NCI-H510A treated with DMSO at 0.1 percent for 48 hours (cell line): ENCODE measurements around the gene DPP10.
A peak's percentile ranks its signal among the peaks of the same experiment; 100 is the strongest.
"Not testable (repeated sequence)": the region's sequence is repeated elsewhere in the genome, so short reads cannot be mapped to it uniquely, and the experiment has no call there.

Experiments
- DNase-seq: peaks from one replicate; lab custom pipeline; 2025; lab: John Stamatoyannopoulos, UW

Gene DPP10

DNA sequence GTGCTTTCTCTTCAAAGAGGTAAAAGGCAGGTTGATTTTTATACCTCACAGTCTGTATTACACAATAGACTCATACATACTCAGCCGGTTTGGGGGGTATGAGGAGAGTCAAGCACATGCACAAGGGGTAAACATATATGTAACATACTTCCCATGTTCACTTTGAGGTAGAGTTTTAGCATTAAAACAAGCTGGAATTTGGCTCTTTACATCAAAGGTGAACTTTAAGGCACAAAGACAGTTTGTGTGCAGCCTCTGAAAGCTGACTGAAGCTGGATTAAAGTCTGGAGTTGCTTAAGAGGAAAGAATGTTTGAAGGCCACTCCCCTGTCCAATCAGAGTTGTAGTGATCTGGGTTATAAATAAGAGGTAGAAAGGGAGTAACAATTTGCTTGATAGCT lies 282.0 kb downstream of the DPP10 start:
- DNase-seq = no peak

DNA sequence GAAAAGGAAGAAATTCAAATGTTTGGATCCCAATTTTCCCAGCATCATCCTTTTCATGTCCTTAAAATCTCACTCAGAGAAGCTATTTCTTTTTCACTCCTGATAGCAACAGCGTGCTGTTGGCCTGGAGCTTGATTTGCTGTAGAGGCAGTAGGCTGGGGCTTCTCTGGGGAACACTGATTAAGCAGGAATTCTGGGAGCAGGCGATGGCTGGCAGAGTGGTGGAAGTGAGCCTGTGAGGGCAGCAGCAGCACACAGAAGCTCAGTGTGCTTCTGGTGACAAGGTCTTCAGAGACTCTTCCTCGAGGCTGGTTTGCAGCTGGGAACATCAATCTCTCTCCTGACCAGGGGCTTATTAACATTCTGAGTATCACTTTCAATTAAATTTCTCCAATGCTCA lies 284.6 kb downstream of the DPP10 start:
- DNase-seq = no peak

DNA sequence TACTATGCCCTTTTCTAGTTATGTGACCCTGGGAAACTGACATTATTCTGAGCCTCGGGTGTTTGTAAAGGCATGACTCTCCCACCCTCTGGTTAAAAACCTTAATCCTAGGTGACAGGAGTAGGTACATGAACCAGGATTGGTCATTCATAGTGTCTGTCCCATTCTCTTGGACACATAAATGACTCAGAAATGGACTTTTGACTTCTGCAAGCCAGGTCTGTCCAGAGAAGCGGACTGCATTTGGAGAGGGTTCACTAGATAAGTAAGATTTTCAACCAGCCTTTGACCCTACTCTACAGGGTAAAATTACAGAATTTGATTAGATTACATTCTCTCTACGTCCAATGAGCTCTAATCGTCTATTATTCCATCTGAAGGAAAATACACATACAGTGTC lies 285.9 kb downstream of the DPP10 start:
- no peak for DNase-seq

DNA sequence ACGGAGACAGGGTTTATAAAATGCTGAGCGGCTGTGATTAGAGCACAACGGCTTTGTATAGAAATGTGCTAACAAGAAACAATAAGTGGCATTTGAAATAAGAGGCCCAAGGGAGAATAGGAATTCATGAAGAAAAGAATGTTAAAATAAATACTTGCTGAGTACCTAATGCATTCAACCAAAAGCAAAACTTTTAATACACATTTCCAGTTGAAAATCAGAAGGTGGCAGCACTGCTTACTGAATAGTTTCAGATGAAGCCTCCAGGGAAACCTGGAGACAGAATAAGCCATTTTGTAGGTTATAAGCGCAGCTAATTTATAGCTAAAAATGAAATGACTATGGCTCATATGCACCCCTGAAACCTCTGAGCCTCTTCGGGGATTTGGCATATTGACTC lies 286.6 kb downstream of the DPP10 start:
- DNase-seq = peak; percentile 47

DNA sequence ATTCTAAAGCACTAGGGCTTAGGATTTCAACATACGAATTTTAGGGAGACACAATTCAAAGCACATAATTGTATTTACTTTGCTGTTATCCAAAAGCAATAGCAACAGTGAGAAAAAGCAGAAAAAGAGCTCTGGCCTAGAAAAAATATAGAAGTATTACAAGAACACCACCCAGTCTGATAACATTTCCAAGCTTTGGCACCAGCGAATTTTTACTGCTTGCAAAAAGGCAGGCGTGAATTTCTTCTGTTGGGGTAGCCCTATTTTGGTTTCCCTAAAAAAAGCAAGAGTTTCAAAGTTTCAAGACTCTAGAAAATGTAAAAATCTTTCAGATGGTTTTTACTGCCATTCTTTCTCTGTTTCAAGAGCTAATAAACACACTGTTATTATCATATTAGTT lies 292.7 kb downstream of the DPP10 start:
- no peak for DNase-seq

DNA sequence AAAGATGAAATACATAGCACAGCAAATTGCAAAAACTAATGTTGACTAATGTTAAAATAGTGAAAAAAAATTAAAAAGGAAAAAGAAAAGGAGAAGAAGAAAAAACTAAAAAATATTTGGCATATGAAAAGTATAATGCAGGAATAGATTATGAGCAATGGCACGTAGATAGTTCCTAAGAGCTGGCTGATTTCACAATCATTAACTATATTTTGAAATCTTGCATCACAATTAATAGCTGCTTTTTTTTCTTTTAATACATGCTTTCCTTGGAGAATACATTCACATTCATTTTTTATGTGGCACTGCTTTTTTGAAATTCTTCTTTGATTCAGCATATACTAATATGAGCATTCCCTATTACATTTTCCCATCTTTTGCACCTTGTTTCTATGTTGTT lies 299.8 kb downstream of the DPP10 start:
- no peak for DNase-seq

DNA sequence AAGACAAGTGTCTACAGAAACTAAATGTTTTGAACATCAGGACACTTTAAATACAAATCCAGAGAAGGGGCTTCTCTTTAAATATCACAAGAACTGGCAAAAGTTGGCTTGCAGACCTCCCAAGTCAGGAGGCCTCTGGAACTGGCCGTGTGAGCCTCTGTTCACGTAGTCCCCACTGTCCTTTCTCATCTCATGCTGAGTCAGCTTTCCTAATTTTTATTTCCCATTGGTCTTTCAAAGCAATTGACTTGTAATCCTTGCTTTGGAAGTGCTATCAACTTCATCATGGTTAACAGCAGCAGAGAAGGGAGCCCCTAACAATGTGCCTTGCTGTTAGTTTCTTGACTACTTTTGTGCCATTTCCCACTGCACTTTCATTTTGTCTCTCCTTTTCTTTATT lies 303.3 kb downstream of the DPP10 start:
- no peak for DNase-seq

DNA sequence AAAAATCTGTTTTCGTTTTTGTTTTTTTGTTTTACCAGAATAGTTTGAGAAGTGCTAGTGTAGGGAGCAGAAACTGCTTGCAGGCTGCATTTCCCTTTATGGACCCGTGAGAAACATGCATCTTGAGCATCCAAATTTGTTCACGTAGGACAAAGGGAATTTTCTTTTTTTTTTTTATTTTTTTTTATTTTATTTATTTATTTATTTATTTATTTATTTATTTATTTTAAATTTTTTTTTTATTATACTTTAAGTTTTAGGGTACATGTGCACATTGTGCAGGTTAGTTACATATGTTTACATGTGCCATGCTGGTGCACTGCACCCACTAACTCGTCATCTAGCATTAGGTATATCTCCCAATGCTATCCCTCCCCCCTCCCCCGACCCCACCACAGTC lies 305.7 kb downstream of the DPP10 start:
- DNase-seq = not testable (repeated sequence)

DNA sequence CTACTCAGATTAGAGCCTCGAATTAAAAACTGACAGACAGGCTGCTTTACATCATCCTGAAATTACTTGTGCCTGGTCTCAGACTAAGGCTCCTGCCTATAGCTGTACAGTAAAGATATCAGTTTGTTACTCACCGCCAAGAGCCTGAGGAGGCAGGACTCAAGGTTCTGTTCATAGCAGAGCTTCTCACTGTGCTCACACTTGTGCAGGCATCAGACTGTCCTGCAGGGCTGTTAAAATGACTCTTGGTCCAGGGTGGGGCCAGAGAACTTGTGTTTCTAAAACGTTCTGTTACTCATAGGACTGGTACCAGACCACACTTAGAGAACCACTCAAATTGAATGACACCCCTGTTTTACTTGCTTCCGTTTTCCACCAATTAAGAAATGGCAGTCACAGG lies 310.0 kb downstream of the DPP10 start:
- DNase-seq = no peak

DNA sequence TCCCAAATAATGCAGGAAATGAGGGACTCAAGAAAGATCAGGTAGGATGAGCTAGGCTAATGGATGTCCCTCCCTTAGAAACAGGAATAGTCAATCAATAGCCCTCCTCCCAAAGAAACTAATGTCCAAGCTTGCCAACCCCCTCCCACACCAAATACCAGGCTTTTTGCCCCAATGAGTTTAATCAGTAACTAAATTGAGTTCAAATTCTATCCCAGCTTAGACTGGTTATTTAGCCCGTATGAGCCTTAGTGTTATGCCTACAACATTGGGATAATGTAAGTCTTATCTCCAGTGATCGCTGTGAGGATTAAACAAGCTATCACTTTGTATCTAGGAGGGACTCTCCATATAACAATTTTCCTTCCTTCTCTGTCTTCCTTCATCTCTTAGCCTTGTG lies 310.7 kb downstream of the DPP10 start:
- no peak for DNase-seq

DNA sequence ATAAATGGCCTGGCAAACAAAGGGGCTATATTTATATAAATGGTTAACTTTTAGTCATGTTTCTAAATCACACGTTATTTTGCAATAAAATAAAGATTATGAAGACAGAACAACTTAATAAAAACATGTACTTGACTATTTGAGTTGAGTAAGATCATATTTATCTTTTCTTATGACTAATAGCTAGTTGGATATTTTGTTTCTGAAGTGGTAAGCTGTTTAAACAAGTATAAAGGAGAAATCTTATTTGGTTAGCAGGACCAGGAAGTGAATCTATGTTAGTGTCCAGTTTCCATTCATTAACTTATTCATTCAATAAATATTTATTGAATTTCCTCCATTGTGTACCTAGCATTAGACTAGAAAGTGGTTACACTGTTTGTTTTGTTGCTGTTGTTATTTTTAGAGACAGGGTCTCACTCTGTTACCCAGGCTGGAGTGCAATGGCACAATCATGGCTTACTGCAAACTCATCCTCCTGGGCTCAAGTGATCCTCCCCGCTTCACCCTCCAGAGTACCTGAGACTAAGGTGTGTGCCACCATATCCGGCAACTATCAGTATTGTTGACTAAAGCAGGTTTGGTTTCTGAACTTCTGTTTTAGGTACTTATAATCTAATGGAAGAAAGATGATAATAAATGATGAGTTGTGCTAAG lies 312.6 kb downstream of the DPP10 start:
- DNase-seq = peak; percentile 97

DNA sequence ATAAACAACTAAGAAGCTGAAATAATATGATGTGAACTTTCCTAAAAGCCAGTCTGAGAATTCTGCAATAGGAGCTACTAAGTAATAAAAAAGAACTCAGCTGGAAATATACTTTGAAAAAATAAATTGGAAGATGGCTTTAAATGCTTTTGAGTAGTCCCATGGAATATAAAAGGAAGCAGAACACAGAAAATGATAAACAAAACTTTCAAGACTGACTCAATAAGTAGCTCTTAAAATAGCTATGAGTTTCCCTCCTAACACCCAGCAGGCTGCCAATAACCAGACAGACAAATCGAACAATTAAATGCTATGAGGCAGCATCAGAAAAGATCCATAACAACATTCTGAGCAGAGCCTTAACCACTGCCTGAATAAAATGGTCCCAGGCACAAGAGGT lies 319.9 kb downstream of the DPP10 start:
- no peak for DNase-seq

DNA sequence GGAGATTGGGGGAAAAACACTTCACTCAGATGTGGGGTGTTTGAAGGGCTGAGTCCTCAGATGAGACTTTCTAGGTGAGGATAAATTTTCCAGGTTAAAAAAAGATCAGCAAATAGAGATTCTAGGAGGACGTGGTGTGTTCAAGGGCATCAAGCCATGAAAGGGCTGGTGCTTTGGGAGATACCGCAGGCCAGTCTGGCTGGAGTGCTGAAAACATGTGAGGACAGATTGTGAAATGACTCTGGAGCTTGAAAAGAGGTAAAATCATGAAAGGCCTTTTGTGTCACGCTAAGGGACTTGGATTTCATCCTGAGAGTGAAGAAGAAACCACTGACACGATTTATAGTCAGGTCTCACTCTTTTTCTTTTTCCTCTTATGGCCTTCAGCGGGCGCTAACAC lies 320.5 kb downstream of the DPP10 start:
- DNase-seq = no peak

DNA sequence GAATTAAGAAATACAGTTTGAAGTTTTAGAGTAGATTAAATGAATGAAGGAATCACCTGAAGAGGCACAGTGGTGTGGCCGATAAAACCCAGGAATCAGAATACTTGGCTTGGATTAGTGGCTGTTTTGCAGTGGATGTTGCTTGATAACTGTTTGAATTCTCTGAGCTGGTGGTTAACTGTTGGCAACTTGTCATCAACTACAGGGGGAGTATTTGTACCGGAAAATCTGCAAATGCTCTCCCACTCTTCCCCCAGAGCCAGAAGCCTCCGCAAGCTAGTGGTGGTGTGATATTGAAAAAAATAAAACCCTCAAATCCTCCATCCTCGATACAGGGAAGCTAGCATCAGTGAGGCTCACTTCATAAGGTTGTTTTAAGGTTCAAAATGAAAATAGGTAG lies 326.7 kb downstream of the DPP10 start:
- no peak for DNase-seq

DNA sequence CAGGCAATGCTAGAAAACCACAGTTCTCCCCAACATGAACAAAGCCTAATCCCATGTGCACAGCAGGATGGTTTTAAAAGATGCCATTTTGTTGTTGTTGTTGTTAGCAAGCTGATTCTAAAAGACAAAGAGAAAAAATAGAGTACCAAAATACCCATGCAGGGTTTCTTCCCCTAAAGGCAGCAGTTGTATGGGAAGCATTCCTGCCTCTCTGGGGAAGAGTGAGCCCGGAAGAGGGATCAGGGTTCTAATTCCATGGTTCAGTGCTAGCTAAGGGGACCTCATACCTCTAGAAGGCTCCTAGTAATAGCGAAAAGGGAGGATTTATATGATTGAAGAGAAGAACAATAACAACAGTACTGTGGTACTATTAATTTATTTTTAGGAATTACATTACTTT lies 327.6 kb downstream of the DPP10 start:
- DNase-seq = no peak

DNA sequence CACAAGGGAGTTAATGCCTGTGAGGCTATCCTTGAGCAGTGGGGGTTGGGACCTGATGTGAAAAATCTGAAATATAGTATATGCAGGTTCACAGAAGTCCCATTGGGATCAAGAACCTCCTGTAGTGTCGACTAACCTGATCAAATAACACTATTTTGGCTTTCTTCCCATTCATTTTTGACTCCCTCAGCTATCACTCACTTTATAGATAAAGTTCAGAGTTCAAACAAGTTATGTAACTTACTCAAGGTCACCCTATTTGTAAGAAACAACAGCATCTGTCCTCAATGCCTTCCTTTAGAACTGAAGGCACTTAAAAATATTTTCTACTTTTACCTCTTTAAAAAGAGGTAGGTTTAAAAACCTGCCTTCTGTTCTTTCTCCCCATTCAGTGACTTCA lies 341.6 kb downstream of the DPP10 start:
- no peak for DNase-seq

DNA sequence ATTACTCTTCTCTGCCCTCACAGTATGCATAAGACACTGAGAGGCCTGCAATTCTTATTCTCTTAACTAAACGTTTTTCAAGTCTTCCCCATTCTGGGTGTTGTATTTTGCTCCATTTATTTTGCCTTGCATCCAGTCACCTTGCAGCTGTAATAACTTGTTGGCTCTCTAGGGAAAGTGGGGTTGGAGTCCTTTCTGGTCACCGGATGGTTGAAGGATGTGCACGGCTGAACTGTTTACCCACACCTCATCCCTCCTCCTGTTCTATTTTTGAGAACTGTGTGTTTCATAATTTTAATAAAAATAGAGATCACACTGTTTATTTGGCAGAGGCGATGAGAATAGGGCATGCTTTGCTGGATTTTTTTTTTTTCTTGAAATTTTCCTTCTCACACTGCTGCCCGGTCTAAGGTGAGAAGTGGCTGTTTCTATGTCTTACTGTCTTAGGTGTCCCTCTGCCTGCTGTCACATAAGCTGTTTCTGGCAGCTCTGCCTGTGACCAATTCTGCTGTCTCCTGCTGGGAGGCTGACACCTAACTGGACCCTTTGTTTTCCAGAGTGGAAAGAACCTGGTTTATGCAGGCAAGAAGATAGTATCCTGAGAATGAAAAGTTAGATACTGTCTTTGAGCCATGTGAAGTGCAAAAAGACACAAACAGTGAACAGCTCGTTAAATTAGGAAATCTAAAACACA lies 342.6 kb downstream of the DPP10 start:
- DNase-seq = no peak

DNA sequence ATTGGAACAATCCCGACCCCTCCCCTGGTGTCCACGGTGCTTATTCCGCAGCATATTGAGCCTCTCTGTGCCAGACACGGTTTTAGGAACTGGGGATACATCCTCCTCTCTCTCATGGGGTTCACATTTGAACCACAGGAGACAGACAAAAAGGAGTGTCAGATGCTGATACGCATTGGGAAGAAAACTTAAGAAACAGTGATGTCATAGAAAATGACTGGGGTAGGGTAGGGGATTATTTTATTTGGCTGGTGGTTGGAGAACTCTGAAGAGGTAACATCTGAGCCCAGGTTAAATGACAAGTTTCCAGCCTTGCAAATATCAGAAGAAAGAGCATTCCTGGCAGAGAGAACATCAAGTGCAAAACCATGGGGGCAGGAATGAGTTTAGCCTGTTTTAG lies 344.5 kb downstream of the DPP10 start:
- no peak for DNase-seq

DNA sequence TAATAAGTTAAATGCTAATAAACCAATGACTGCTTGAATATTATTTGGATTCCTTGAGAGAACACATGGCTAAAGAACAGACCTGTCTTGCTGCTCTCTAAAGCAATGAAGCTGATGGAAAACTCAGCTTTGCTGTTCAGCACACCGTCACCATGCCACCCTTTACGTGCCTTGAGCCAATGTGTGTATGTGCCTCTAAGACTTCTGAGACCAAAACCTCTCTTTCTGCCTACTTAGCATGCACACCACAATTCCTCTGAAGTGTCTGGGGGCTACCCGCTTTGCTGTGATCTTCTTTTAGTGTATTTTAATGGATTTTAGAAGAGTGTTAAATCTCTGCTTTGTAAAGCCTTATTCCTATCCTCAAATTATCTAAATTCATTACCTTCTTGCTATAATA lies 345.0 kb downstream of the DPP10 start:
- DNase-seq = no peak

DNA sequence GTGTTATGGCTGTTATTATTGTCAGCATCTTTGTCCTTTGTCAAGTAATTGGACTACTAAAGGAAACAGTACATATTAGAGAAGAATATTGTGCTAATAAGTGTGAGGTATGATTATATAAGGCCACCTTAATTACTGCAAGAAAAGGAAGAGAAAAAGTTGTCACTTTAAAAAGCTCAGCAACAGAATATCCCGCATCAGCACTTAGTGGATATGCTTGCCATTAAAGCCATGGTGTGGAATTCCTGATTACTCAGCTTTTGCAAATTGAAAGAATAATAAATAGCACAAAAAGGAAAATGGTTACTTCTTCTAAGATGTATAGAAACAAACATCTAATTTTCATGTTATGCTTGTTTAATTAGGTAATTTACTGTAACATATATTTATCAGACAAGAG lies 347.5 kb downstream of the DPP10 start:
- DNase-seq = no peak

DNA sequence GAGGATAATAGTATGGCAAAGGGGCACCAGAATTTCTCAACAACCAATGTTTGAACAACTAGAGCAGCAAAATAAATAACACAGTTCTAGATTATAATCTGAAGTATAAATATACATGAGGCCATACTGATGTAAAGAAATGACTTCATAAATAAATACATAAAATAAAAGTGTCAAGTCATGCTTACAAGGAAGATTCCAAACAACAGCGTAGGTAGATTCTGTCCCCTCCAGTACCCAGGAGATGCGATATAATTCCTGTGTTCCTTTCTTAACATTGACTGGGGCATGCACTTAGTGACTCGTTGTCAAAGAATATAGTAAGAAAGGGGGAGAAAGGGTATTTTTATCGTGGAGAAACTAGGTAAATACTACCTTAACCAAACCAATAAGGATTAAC lies 355.1 kb downstream of the DPP10 start:
- DNase-seq = no peak

DNA sequence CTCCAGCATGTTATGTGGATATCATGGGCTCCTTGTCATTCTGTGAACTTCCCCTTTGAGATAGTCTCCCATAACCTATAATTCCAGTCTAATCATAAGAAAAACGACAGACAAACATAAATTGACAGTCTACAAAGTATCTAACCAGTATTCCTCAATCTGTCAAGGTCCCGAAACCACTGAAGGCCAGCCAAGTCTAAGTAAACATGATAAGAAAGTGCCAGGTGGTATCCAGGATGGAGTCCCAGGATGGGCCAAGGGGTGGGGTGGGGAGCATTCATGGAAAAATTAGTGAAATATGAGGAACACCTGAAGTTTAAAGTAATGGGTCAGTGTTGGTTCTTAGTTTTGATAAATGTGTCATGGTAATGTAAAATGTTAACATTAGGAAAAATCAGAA lies 355.5 kb downstream of the DPP10 start:
- no peak for DNase-seq

DNA sequence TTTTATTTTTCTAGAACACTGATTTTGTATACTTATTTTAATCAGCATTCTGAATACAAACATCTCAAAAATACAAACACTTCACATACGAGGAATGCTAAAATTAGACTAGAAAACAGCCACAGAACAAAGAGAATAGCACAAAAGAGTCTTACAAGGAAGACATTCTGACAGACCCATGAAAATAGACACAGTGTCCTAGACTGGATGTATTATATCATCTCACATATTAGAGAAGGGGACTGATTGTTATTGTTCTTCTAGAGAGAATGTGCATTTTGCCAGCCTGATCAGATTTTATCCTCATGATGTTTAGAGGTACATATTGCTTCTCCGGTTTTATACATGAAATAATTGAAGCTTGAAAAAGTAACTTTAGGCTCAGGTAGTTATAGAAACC lies 357.9 kb downstream of the DPP10 start:
- DNase-seq = no peak

DNA sequence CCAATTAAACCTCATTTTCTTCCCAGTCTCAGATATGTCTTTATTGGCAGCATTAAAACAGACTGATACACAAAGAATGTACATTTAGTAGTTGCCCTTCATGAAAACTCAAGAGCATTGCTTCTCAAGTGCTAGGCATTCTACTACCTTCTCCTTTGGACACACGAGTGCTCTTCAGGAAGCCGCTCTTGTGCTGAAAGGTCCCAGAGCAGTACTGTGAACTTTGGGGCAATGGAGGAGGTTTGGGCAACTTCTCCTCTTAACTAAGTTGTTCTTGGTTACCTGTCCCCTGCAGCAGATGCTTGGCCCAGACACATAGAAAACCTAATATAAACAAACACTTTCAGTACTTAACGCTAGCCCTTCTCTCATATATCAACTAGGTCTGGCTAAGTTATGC lies 362.8 kb downstream of the DPP10 start:
- DNase-seq = peak; percentile 60
